Progenitor cell of endocrine pancreas (in vitro differentiated cells): ENCODE measurements around the gene GLCE. TPM values are rescaled to one million over a fixed set of nuclear protein-coding genes. Genes with fewer than 3 reads are reported as not detected.

ENCODE experiments used
- DNase-seq: peaks from one replicate; pipeline ENCODE4 v3.0.0; 2021; ENCODE audit warnings: low spot score; ENCODE audit not compliant: unreplicated experiment
- H3K27ac Mint-ChIP-seq: 2 replicates; pipeline ENCODE4 v1.8.0; 2021; ENCODE audit warnings: mild to moderate bottlenecking, moderate library complexity, mixed read lengths
- H3K27me3 Mint-ChIP-seq: 2 replicates; pipeline ENCODE4 v1.8.0; 2021; ENCODE audit warnings: mixed read lengths
- H3K36me3 Mint-ChIP-seq: 2 replicates; pipeline ENCODE4 v1.8.0; 2022; ENCODE audit warnings: mixed read lengths; ENCODE audit not compliant: insufficient read depth
- H3K4me1 Mint-ChIP-seq: 2 replicates; pipeline ENCODE4 v1.8.0; 2021; ENCODE audit warnings: low read depth, mixed read lengths
- H3K4me3 Mint-ChIP-seq: 2 replicates; pipeline ENCODE4 v1.8.0; 2021; ENCODE audit warnings: low read depth, mild to moderate bottlenecking, moderate library complexity, mixed read lengths
- H3K9me3 Mint-ChIP-seq: 2 replicates; pipeline ENCODE4 v1.8.0; 2021; ENCODE audit warnings: low read depth, mixed read lengths
- total RNA-seq: library from RNA; stranded (reverse); gene quantifications from 2 replicates; pipeline ENCODE4 v1.2.1, GENCODE V29; 2021
- TF ChIP-seq, protein P1 (sequence below): fragments of 200-600 bp; sonication (generic); IDR thresholded peaks from one replicate; pipeline ENCODE4 v1.5.0; 2021; ENCODE audit warnings: antibody characterized with exemption, mild to moderate bottlenecking; ENCODE audit not compliant: unreplicated experiment

The GLCE gene
- total RNA-seq, 1 donor from 2014 or later = 18.0 TPM

DNA sequence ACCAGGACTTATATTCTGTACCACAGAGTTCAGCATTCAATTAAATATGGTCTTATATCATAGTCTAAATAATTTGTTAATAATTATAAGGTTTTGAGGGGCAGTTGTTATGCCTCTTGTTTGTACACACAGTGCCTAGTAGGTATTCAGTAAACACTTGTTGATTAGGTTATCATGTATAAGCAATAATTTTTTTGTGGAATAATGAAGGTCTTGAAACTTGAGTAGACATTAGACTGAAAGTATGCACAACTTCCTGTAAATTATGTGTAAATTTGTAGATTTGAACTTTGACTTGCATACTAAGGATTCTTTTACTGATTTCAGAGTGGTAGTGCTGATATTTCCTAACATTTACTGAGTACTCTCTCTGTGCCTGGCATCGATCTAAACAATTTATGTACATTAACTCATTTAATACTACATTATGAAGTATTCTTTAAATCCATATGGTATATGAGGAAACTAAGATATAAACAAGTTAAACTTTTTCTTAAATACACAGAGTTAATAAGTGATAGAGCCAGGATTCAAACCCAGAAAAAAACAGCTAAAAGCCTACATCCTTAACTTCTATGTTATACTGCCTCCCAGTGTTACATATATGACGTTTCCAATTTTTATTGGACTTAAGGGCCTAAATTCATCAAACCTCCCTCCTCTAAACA, 65.1 kb downstream of the GLCE start:
- H3K27ac Mint-ChIP-seq = no peak overlapping the region
- DNase-seq = no peak

DNA sequence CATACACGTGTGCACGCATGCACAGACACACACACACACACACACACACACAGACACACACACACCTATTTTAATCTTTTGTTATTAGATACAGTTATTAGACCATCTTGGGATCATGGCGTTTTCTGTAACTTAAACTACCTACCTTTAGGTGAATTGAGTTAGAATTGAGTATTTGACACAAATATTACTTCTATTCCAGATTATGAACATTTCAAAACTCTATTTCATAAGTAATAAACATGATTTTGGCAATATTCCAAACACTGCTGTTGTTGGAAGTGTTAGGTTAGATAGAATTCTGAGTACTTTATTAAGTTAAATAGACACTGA, 65.6 kb downstream of the GLCE start:
- H3K27ac Mint-ChIP-seq = no peak overlapping the region
- H3K4me1 Mint-ChIP-seq = peaks cover 3% of the 10 kb centered on the region
- H3K4me3 Mint-ChIP-seq = no peak overlapping the region
- H3K9me3 Mint-ChIP-seq = peaks cover 7% of the 10 kb centered on the region
- H3K27me3 Mint-ChIP-seq = no peaks in the 10 kb centered on the region
- TF ChIP-seq, protein P1, sequence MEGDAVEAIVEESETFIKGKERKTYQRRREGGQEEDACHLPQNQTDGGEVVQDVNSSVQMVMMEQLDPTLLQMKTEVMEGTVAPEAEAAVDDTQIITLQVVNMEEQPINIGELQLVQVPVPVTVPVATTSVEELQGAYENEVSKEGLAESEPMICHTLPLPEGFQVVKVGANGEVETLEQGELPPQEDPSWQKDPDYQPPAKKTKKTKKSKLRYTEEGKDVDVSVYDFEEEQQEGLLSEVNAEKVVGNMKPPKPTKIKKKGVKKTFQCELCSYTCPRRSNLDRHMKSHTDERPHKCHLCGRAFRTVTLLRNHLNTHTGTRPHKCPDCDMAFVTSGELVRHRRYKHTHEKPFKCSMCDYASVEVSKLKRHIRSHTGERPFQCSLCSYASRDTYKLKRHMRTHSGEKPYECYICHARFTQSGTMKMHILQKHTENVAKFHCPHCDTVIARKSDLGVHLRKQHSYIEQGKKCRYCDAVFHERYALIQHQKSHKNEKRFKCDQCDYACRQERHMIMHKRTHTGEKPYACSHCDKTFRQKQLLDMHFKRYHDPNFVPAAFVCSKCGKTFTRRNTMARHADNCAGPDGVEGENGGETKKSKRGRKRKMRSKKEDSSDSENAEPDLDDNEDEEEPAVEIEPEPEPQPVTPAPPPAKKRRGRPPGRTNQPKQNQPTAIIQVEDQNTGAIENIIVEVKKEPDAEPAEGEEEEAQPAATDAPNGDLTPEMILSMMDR = no peak
- DNase-seq = no peak
- peaks cover 14% of the 10 kb centered on the region for H3K36me3 Mint-ChIP-seq

More for the DNA sequence above, 65.1 kb downstream of the GLCE start:
- Mint-ChIP-seq H3K4me3 (no peak overlapping the region), H3K27me3 (no peaks in the 10 kb centered on the region), H3K4me1 (peaks cover 3% of the 10 kb centered on the region), H3K36me3 (peaks cover 14% of the 10 kb centered on the region), H3K9me3 (peaks cover 8% of the 10 kb centered on the region)
- TF ChIP-seq, protein P1 = peak; percentile 43

DNA sequence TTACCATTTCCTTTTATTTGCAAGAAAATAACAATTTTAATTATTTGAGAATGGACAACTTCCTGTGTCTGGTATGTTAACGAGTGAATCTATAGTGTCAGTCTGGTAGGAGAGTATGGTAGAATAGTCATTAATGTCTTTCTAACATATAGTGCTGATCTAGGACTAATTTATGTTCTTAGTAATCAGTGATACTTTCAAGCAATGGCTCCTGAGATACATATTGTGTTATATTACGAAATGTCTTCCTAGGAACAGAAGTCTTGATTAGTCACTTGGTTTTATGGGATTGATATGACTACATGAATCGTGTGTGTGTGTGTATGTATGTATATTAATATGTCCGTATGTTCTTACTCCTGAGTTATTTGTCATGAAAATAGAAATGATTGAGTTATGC, 71.7 kb downstream of the GLCE start:
- Mint-ChIP-seq H3K27ac (no peak overlapping the region), H3K4me3 (no peak overlapping the region), H3K9me3 (no peaks in the 10 kb centered on the region), H3K27me3 (no peaks in the 10 kb centered on the region), H3K36me3 (peaks cover 7% of the 10 kb centered on the region), H3K4me1 (peaks cover 2% of the 10 kb centered on the region)
- TF ChIP-seq, protein P1 = no peak
- no peak for DNase-seq

DNA sequence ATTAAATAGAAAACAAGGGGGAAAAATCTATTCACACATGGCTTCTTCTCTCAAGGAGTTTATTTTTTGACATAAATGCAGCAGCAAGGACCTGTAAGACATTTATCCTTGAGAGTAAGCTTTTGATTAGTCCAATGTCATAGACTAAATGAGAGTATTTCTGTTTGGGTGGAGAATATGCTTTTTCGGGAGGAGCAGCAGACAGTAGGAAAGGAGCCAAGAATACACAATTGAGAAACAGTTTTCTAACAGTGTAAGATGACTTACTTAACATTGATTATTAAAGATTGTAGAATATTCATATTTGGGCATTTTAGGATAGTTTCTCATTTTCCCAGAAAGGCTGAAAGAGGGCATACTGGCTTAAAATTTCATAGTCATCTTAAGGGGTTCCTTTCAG, 72.3 kb downstream of the GLCE start:
- H3K27ac Mint-ChIP-seq = no peak overlapping the region
- H3K4me3 Mint-ChIP-seq = no peak overlapping the region
- H3K4me1 Mint-ChIP-seq = peaks cover 2% of the 10 kb centered on the region
- no peak for DNase-seq
- peaks cover 7% of the 10 kb centered on the region for H3K36me3 Mint-ChIP-seq
- TF ChIP-seq, protein P1 = no peak
- H3K9me3 Mint-ChIP-seq = no peaks in the 10 kb centered on the region
- no peaks in the 10 kb centered on the region for H3K27me3 Mint-ChIP-seq

DNA sequence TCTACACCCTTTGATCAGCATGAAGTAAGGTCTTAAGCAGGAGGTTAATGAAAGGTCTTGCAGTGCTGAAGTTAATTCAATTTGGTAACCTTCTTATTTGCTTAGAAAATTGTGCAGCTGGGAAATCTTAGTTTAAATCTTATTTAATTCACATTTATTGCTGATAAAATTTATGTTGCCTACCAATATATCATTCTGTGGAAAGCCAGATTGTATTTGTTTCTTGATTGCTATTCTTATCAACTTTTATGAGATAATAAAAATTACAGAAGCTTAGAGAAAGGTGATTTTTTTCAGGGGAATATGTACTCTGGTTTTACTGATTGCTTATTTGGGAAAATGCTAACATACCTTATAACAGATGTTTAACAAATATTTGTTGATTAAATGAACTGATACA, 74.2 kb downstream of the GLCE start:
- Mint-ChIP-seq H3K9me3 (peaks cover 6% of the 10 kb centered on the region), H3K36me3 (peaks cover 7% of the 10 kb centered on the region), H3K27ac (no peak overlapping the region), H3K4me1 (peaks cover 2% of the 10 kb centered on the region), H3K4me3 (no peak overlapping the region), H3K27me3 (no peaks in the 10 kb centered on the region)
- TF ChIP-seq, protein P1 = no peak
- no peak for DNase-seq
